ENCODE measurements around the gene ZNF99.
"Not testable (repeated sequence)": the region's sequence is repeated elsewhere in the genome, so short reads cannot be mapped to it uniquely, and the experiment has no call there.

ZNF99 gene

DNA sequence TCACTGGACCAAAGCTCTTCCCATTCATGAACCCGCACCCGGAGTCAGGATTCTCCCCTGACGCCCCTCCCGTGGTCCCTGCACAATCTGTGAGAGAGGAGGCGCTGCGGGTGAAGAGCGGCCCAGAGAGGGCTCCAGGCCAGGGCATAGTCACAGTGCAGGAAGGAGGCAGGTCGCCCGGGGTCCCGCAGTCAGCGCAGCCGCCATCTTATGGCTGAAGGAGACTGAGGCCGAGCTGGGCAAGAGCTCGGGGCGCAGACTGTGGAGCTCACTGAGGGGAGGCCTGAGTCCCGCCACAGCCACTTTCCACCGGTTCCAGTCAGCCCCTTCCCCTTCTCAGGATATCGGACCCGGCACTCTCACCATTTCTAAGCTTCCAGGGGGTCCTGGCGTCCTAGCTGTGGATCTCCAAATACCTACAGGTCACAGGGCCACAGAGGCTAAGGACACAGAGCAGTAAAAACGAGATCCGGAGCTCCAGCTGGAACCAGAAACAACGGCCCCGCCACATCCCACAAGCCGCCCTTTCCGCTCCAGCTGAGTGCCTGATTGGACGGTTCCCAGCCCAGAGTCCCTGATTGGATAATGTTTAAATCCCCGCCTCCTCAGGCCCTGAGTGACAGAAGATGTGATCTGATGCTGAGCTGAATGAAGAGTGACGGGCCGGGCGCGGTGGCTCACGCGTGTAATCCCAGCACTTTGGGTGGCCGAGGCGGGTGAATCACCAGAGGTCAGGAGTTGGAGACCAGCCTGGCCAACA, at the start of gene ZNF99:
Gene ZNF99, minus strand, starts transcription at position 501 of the 760 bp plus-strand sequence. Its CDS starts 135 bp downstream, at position 366.
- DNase-seq (ENCODE audit: low spot score) = no peak

- no peak for DNase-seq (ENCODE audit: low spot score)
Observed at GRCh38 chr19:22832031-22832762, 48.2 kb upstream of the ZNF99 start, which contains the start of gene ZNF723. Gene ZNF723, plus strand, starts transcription at chr19:22832291. Its CDS starts 89 bp downstream, at chr19:22832380.

GRCh38 chr19:22831211-22831610, 47.3 kb upstream of the ZNF99 start:
- DNase-seq (ENCODE audit: low spot score) = no peak

DNA sequence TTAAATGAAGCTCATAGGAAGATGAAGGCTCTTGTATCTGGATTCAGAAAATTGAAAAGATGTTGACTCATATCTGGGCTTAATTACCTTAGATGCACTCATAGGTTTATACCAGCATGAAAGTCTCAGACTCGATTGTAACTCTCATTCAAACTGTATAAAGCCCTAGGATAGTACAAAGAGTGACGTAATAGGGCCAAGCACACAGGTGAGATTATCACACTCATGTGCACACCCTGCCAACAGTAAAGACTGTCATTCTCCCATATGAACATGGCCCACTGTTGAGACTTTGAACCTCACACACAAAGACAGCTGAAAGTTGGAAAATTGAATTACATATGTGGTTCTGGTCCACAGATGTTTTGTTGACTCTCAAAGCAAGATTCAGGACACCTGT, 30.2 kb upstream of the ZNF99 start:
- DNase-seq (ENCODE audit: low spot score) = no peak

- no peak for DNase-seq (ENCODE audit: low spot score)
Observed at GRCh38 chr19:22807061-22807835, 23.3 kb upstream of the ZNF99 start.

DNA sequence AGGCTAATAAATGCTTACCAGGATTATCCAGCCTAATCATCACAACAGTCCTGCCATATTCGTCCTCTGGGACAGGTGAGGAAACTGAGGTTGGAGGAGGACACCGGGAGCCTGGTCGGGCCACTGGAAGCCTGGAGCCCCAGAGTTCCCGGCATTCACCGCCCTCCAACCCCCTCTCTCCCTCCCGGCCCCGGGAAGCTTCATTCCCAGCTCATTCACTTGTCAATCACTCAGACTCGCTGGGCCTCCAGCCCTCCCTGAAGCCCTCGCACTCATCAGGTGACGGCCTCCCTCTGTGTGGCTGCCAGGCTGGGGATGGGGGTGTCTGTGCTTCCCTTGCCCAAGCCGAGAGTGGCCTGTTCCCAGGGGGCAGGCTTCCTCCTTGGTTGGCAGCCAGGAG, 22.5 kb upstream of the ZNF99 start:
- no peak for DNase-seq (ENCODE audit: low spot score)

DNA sequence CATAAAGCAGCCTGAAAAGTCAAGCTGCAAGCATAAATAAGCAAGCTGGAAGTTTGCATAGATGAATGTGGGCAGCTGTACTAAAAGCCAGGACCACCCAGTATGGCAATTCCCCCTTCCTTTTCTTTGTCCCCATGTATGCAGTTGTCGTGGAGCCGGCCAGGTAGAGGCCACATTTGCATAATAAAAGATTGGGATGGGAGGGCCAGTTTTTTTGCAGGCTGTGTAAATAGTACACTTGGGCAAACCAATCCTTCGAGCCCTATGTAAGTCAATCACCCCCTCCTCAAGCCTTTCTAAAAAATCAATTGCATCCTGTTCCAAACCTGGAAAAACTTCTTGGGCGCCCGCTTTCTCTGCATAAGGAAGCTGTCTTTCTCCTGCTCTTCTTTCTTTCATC, 13.1 kb upstream of the ZNF99 start:
- no peak for DNase-seq (ENCODE audit: low spot score)

DNA sequence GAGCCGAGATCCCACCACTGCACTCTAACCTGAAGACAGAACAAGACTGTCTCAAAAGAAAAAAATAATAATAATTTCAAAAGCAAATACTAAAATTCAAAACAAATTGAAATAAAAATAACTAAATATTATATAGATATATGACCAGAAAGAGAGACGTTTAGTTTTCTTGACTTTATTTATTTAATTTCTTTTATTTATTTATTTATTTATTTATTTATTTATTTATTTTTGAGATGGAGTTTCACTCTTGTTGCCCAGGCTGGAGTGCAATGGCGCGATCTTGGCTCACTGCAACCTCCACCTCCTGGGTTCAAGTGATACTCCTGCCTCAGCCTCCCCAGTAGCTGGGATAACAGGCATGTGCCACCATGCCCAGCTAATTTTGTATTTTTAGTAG, 8.9 kb upstream of the ZNF99 start:
- DNase-seq (ENCODE audit: low spot score) = not testable (repeated sequence)

DNA sequence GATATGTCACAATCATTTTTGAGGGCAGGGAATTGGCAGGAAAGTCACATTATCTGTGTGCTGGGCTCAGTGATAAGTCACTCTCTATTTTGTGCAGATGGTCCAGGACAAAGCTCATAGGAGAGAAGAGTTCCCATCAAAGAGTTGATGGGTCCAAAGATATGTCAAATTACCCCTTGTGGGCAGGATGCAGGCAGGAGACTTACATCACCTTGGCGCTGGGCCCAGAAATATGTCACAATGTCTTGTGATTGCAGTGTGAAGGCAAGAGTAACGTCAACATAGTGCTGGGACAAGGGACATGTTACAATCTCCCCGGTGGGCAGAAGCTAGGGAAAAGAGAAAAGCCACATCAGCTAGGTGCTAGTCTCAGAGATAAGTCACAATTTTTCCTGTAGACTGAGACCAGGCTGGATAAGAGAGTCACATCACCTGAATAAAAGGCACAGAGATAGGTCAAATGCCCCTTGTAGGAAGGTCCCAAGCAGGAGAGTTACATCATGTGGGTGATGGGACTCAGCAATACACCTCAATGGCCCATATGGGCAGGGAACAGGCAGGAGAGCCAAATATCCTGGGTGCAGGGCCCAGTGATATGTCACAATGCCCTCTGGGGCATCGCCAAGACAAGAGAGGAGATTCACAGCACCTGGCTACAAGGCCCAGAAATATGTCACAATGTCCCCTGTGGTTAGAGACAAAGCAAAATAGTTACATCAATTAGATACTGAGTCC, 47.9 kb downstream of the ZNF99 start:
- DNase-seq (ENCODE audit: low spot score) = no peak

DNA sequence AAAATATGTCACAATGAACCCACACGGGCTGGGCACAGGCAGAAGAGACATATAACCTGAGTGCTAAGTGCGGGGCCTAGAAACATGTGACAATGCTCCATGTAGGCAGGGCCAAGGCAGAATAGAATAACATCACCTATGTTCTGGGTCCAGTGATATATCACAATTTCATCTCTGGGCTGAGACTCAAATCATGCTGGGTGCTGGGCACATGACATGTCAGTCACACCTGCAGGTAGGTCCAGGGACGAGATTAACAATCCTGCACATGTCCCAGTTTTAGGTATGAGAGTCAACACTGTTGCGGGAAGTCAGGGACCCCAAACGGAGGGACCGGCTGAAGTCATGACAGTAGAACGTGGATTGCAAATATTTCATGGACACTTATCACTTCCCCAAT, 50.3 kb downstream of the ZNF99 start:
- no peak for DNase-seq (ENCODE audit: low spot score)

- not testable (repeated sequence) for DNase-seq (ENCODE audit: low spot score)
Observed at GRCh38 chr19:22728214-22728613, 55.7 kb downstream of the ZNF99 start.

GRCh38 chr19:22721533-22721932, 62.4 kb downstream of the ZNF99 start:
- DNase-seq (ENCODE audit: low spot score) = not testable (repeated sequence)

GRCh38 chr19:22708983-22709382, 75.0 kb downstream of the ZNF99 start:
- no peak for DNase-seq (ENCODE audit: low spot score)

GRCh38 chr19:22703096-22703495, 80.9 kb downstream of the ZNF99 start:
- DNase-seq (ENCODE audit: low spot score) = not testable (repeated sequence)

GRCh38 chr19:22702661-22703060, 81.3 kb downstream of the ZNF99 start:
- DNase-seq (ENCODE audit: low spot score) = not testable (repeated sequence)

All from CD4-positive, alpha-beta T cell treated with Interleukin-2 at 100 ng/mL for 4 hours (primary cell).